Lower leg skin (tissue), 4 donors: ENCODE results near the gene NKD2. TPM values are rescaled to one million over a fixed set of nuclear protein-coding genes. Genes with fewer than 3 reads are reported as not detected.

Experiments used
- DNase-seq, 2 donors: peaks; one replicate each; pipeline ENCODE4 v3.0.0-alpha.2; 2019; ENCODE audit warnings: low spot score in 2 of 2
- H3K4me3 ChIP-seq: fragments of 200-600 bp; sonication (generic); 2 replicates; pipeline ENCODE4 v1.5.1; 2017; ENCODE audit warnings: mild to moderate bottlenecking, low read depth; ENCODE audit not compliant: poor library complexity, severe bottlenecking
- CTCF ChIP-seq, 3 donors: fragments of 450-650 bp; IDR thresholded peaks; one replicate each; pipeline ENCODE4 v1.5.1; 2016; ENCODE audit warnings: antibody characterized with exemption in 3 of 3, mild to moderate bottlenecking in 3 of 3, moderate library complexity in 2 of 3
- POLR2A ChIP-seq, 2 donors: fragments of 450-650 bp; IDR thresholded peaks; one replicate each; pipeline ENCODE4 v1.6.1; 2016 to 2017; ENCODE audit warnings: antibody characterized with exemption in 2 of 2, mild to moderate bottlenecking in 1 of 2, moderate library complexity in 1 of 2
- WGBS, 2 donors: methylation state at CpG; one replicate each; pipeline ENCODE4 v1.1.5; 2018; 5-methylcytosine and 5-hydroxymethylcytosine counted together
- intact Hi-C: fragments of 100-400 bp; cut with DNase I; formaldehyde crosslinking; loops from one replicate; pipeline ENCODE4 v1.15.0; 2023; ENCODE audit warnings: low total_unique reads
- total RNA-seq, 4 donors: library from RNA; depleted of rRNA; stranded (reverse); fragments of >200 nt; gene quantifications; one replicate each; pipeline ENCODE4 v1.1.0, GENCODE V29; 2016

The NKD2 gene
- total RNA-seq, 4 donors from 2014 or later = 2.7 to 9.4 (median 3.5) TPM

- no peak for DNase-seq
- H3K4me3 ChIP-seq = no peak overlapping the region
- intact Hi-C loops = no loop called here
- TF ChIP-seq CTCF (IDR thresholded peaks at IDR 0.05) (no peak), POLR2A (IDR thresholded peaks at IDR 0.05) (no peak)
- WGBS, 2 donors = 84 to 91% methylated on average over 12 to 14 of the region's 16 CpGs
Observed at GRCh38 chr5:1065891-1066650, 57.5 kb downstream of the NKD2 start.

- WGBS, 2 donors = 84 to 89% methylated on average over 12 of the region's 12 CpGs
- no peak for TF ChIP-seq CTCF (IDR thresholded peaks at IDR 0.05)
- no peak for TF ChIP-seq POLR2A (IDR thresholded peaks at IDR 0.05)
- no peak for DNase-seq
Observed at GRCh38 chr5:1066676-1067075, 58.1 kb downstream of the NKD2 start.

GRCh38 chr5:1067141-1068121 is 58.8 kb downstream of the NKD2 start:
- WGBS, 2 donors = 90 to 92% methylated on average over 36 to 45 of the region's 45 CpGs
- no peak for DNase-seq
- intact Hi-C loops = no loop called here
- TF ChIP-seq POLR2A (IDR thresholded peaks at IDR 0.05) (no peak), CTCF (IDR thresholded peaks at IDR 0.05) (no peak)
- no peak overlapping the region for H3K4me3 ChIP-seq

More at GRCh38 chr5:1066676-1067075, 58.1 kb downstream of the NKD2 start:
- H3K4me3 ChIP-seq = no peak overlapping the region
- intact Hi-C loops = no loop called here

- 74 to 84% methylated on average over 34 of the region's 34 CpGs for WGBS, 2 donors
- no peak overlapping the region for H3K4me3 ChIP-seq
- intact Hi-C loops = no loop called here
- no peak for DNase-seq
- TF ChIP-seq CTCF (IDR thresholded peaks at IDR 0.05) = no peak
- TF ChIP-seq POLR2A (IDR thresholded peaks at IDR 0.05) = no peak
Observed at GRCh38 chr5:1068204-1068894, 59.7 kb downstream of the NKD2 start.

GRCh38 chr5:1068895-1069719 is 60.5 kb downstream of the NKD2 start:
- H3K4me3 ChIP-seq = no peak overlapping the region
- intact Hi-C loops = no loop called here
- DNase-seq = no peak
- no peak for TF ChIP-seq POLR2A (IDR thresholded peaks at IDR 0.05)
- no peak for TF ChIP-seq CTCF (IDR thresholded peaks at IDR 0.05)
- 89 to 92% methylated on average over 33 of the region's 33 CpGs for WGBS, 2 donors
